Activated CD4-positive, alpha-beta T cell treated with anti-CD3 and anti-CD28 coated beads, Interleukin-2, amount 10 ng/mL, durations not matched to agents 24 days and 14 days (primary cell): ENCODE results near the gene GGACT. TPM values are rescaled to one million over a fixed set of nuclear protein-coding genes. Genes with fewer than 3 reads are reported as not detected.

Experiments
- DNase-seq: peaks from one replicate; pipeline ENCODE4 v3.0.0; 2022
- H3K27ac Mint-ChIP-seq: one replicate; pipeline ENCODE4 v1.8.0; 2022; ENCODE audit warnings: mild to moderate bottlenecking, mixed read lengths
- H3K27me3 Mint-ChIP-seq: one replicate; pipeline ENCODE4 v1.8.0; 2022; ENCODE audit warnings: mixed read lengths
- H3K36me3 Mint-ChIP-seq: one replicate; pipeline ENCODE4 v1.8.0; 2022; ENCODE audit warnings: low read depth, mild to moderate bottlenecking, mixed read lengths
- H3K4me1 Mint-ChIP-seq: one replicate; pipeline ENCODE4 v1.8.0; 2021; ENCODE audit warnings: mixed read lengths
- H3K4me3 Mint-ChIP-seq: one replicate; pipeline ENCODE4 v1.8.0; 2022; ENCODE audit warnings: mild to moderate bottlenecking, moderate library complexity, mixed read lengths
- H3K9me3 Mint-ChIP-seq: one replicate; pipeline ENCODE4 v1.8.0; 2021; ENCODE audit warnings: mixed read lengths
- intact Hi-C: fragments of 100-400 bp; cut with micrococcal nuclease; formaldehyde crosslinking; loops from one replicate; pipeline ENCODE4 v1.15.1; 2023
- total RNA-seq: library from RNA; stranded (reverse); gene quantifications from 2 replicates; pipeline ENCODE4 v1.2.3, GENCODE V29; 2022

The GGACT gene
- total RNA-seq, 1 donor from 2014 or later: 4.4 TPM

DNA sequence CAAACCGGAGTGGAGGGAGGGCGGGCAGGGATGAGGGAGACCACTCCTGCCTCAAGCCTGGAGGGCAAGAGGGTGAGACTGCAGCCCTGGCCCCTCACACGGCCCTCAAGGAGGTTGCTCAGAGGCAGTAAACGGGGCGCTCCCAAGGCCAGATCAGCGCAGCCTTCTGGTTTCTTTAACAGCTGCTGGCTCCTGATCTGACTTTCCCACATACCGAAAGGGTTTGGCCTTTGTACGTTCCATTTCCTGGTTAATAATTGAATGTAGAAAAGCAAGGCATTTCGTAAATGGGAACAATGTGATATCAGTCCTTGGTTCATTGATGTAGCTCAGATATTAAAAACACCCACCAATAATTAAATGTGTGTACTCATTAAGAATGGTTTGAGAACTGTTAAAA is 71.5 kb downstream of the GGACT start:
- Mint-ChIP-seq H3K9me3 (no peaks in the 10 kb centered on the region), H3K27me3 (peaks cover 6% of the 10 kb centered on the region), H3K27ac (no peak overlapping the region), H3K36me3 (no peaks in the 10 kb centered on the region), H3K4me1 (peaks cover 11% of the 10 kb centered on the region), H3K4me3 (no peak overlapping the region)
- no peak for DNase-seq
- intact Hi-C loops: no loop called here

DNA sequence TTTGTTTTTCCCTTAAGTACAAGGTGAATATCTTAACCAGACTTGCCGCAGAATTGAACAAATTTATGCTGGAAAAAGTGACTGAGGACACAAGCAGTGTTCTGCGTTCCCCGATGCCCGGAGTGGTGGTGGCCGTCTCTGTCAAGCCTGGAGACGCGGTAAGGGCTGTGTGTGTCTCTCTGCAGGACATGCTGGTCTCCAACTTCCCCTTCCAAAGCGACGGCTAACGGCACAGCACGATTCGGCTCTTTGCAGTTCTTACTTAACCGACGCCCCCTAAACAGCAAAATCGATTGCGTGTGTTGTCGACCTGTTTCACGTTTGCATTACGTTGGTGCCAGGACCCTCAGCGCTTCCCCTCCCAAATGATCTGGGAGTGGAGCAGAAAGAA is 73.2 kb downstream of the GGACT start:
- Mint-ChIP-seq H3K9me3 (no peaks in the 10 kb centered on the region), H3K4me3 (no peak overlapping the region), H3K27ac (no peak overlapping the region), H3K4me1 (peaks cover 14% of the 10 kb centered on the region), H3K36me3 (no peaks in the 10 kb centered on the region), H3K27me3 (peaks cover 6% of the 10 kb centered on the region)
- no peak for DNase-seq
- intact Hi-C loops: loop anchor here (2.0 kb wide), 4 partner anchors 121 to 859 kb away; no protein-coding TSS in a partner anchor

DNA sequence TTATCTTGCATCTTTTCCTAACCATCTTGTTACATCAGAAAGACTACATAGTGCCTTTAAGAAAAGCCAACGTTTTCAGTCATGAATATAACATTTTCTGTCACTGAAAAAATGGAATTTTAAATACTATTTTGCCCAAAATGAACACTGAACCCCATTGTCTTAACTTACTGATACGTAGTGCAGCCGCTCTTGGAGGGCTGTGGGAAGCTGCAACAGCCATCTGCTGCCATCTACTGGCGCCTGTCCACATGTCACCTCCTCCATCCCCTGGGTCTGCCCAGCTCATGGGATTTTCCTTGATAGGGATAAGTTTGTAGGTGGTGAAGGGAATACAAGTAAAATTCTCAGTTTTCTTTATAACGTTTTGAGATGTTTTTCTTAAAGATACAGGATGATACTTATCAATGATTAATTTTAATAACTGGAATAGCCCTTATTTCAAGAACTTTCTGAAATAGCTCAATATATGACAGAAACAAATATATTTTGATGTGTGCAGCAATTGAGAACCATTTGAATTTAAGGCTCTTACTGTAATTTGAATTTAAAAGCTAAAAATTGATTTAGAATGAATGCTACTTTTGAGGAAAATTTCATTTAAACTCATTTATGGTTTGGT is 73.7 kb downstream of the GGACT start:
- Mint-ChIP-seq H3K9me3 (no peaks in the 10 kb centered on the region), H3K27me3 (peaks cover 6% of the 10 kb centered on the region), H3K4me1 (peaks cover 14% of the 10 kb centered on the region), H3K36me3 (no peaks in the 10 kb centered on the region), H3K27ac (no peak overlapping the region), H3K4me3 (no peak overlapping the region)
- intact Hi-C loops: loop anchor here (1.0 to 5.0 kb wide), 6 partner anchors 120 to 858 kb away; no protein-coding TSS in a partner anchor
- peak; percentile 91 for DNase-seq

DNA sequence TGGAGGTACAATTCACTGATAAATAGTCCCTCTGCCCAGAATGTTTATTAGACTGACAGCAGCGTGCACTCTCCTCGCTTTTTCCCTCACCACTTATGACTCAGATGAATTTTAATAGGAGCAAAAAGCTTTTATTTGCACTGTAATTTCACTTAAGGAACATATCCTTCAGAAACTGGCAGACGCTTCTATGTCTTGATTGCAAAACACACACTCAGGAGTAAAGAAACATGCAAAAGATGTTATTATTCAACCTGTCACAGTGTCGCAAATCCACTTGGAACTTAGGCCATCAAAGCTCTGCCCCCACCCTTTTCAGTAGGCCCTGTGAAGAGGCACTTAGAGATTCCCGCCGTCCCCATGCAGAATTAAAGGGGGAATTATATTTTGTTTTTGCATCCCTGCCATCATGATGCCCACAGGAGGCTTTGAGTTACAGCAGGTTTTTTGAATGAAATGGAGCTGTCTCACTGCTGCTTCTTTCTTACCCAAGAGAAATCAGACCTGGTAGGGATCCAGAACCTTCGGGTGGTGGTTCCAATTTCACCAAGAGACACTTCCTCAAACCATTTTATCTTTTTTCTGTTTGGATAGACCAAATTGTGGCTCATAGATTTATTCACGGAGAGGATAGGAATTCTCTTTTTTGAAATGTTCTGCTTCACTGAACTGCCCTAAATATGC is 74.5 kb downstream of the GGACT start:
- Mint-ChIP-seq H3K4me1 (peaks cover 14% of the 10 kb centered on the region), H3K27me3 (peaks cover 9% of the 10 kb centered on the region), H3K27ac (no peak overlapping the region), H3K36me3 (no peaks in the 10 kb centered on the region), H3K4me3 (no peak overlapping the region), H3K9me3 (no peaks in the 10 kb centered on the region)
- no peak for DNase-seq
- intact Hi-C loops: loop anchor here (1.0 to 5.0 kb wide), 6 partner anchors 119 to 857 kb away; no protein-coding TSS in a partner anchor

DNA sequence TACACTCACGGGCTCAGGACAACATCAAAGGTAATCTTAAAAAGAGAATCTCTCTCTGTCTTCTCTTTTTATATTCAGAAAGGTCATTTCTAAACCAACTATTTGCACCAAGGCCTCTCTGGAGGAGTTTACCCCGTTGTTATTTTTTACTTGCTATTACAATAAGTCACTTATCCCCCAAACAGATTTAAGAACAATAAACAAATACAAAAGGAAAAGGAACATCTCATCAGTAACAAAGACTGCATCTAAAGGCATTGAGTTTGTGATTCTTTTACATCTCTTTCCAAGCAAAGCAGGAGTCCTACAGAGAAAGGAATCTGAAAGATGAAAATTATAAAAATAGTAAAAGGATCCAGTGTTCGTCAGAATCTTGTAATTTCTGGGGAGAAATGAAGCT is 75.4 kb downstream of the GGACT start:
- DNase-seq: no peak
- H3K27me3 Mint-ChIP-seq: peaks cover 8% of the 10 kb centered on the region
- intact Hi-C loops: loop anchor here (5.0 kb wide), 1 partner anchor 611 kb away; no protein-coding TSS in a partner anchor
- no peaks in the 10 kb centered on the region for H3K9me3 Mint-ChIP-seq
- no peaks in the 10 kb centered on the region for H3K36me3 Mint-ChIP-seq
- H3K4me3 Mint-ChIP-seq: no peak overlapping the region
- H3K27ac Mint-ChIP-seq: no peak overlapping the region
- H3K4me1 Mint-ChIP-seq: peaks cover 11% of the 10 kb centered on the region

DNA sequence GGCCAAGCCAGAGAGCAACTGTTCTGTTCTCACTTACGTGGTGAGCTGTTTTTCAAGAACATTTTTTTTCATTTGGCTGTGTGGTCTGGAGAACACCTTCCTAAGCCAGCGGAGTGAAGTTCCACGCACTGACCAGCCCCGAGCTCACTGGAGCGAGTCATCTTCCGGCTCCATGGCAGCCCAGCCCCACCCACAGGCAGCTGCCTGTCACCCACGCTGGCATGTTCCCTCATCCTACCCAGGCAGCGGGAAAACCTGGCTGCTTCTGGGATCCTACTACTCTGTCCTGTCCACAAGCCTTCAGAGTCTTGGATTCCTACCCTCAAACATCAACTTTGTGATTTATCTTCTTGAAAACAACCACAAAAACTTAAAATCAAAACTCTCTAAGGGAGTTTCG is 76.2 kb downstream of the GGACT start:
- no peak overlapping the region for H3K4me3 Mint-ChIP-seq
- H3K4me1 Mint-ChIP-seq: peaks cover 10% of the 10 kb centered on the region
- intact Hi-C loops: loop anchor here (5.0 kb wide), 1 partner anchor 610 kb away; no protein-coding TSS in a partner anchor
- peaks cover 8% of the 10 kb centered on the region for H3K27me3 Mint-ChIP-seq
- no peak for DNase-seq
- no peaks in the 10 kb centered on the region for H3K36me3 Mint-ChIP-seq
- H3K27ac Mint-ChIP-seq: no peak overlapping the region
- H3K9me3 Mint-ChIP-seq: no peaks in the 10 kb centered on the region

DNA sequence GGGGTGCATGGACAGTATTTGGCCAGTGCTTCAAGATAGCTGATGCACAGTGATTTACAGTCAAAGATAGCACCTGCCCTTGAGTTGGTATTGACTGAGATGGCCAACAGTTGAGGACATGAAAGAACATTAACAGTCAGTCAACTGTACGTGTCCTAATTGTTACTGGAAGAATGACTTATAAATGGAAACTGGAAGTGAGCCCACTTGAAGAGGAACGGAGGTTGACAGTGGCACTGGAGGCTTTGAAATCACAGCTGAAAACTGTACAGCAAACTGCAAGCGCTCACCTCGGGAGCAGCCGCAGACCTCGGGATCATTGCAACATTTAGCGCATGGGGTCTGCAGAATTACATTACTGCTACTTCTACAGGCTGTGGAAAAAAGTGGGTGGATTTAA is 77.1 kb downstream of the GGACT start:
- Mint-ChIP-seq H3K36me3 (no peaks in the 10 kb centered on the region), H3K4me1 (peaks cover 16% of the 10 kb centered on the region), H3K27ac (no peak overlapping the region), H3K9me3 (no peaks in the 10 kb centered on the region), H3K4me3 (no peak overlapping the region), H3K27me3 (peaks cover 8% of the 10 kb centered on the region)
- DNase-seq: no peak
- intact Hi-C loops: loop anchor here (5.0 kb wide), 1 partner anchor 609 kb away; no protein-coding TSS in a partner anchor

DNA sequence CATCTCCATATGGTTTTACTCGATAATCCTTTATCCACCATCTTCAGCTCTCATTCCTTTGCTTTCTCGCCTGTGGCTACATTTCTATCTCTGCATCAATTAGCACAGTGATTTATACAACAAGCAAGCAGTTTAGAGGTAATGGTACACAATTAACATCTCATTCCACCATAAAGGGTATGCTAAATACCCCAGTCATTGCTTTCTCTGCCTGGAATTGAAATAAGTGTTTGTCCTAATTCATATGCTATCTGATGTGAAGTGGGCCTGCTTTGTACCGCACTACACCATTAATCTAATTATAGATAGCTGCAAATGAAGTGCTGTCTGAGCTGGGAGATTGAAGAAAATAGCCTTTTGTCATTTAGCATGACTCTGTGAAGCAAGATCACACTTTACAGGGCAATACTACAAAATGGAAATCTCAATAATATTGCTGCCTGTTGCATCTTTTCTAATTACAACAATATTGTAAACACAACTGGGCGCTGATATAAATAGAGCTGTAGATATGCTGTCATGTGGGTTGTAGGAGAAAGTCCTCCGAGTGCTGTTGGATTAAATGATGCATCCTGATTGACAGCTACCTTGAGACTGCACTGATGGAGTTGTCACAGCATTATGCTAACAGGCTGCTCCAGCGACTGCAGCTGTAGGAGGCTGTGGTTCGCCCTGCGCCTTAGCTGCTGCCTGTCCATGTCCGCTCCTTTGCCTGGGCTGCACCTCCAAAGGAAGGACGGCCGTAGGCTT is 78.2 kb downstream of the GGACT start:
- DNase-seq: no peak
- Mint-ChIP-seq H3K4me3 (no peak overlapping the region), H3K27ac (no peak overlapping the region), H3K36me3 (no peaks in the 10 kb centered on the region), H3K4me1 (peaks cover 22% of the 10 kb centered on the region), H3K27me3 (peaks cover 8% of the 10 kb centered on the region), H3K9me3 (no peaks in the 10 kb centered on the region)
- intact Hi-C loops: loop anchor here (5.0 kb wide), 1 partner anchor 608 kb away; no protein-coding TSS in a partner anchor

DNA sequence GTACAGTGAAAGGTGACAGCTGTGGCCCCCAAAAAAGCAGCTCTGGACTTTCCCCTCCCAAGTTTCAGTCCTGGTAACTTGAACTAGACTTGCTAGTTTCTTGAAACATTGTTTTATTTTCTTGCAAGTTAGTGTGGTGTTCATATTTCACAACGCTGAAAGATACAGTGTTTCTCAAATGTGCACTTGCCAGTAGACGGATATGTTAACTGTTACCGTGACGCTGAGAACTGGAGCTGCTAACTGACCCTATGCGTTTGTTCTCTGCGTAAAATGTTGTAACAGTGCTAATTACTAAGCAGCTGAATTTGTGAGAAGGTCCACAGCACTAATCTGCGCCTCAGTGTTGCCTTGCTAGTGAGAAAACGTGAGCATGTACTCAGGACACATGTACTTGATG is 79.6 kb downstream of the GGACT start:
- Mint-ChIP-seq H3K27me3 (peaks cover 10% of the 10 kb centered on the region), H3K36me3 (no peaks in the 10 kb centered on the region), H3K27ac (no peak overlapping the region), H3K9me3 (no peaks in the 10 kb centered on the region), H3K4me1 (peaks cover 20% of the 10 kb centered on the region), H3K4me3 (no peak overlapping the region)
- intact Hi-C loops: loop anchor here (5.0 kb wide), 2 partner anchors 377 to 507 kb away; no protein-coding TSS in a partner anchor
- no peak for DNase-seq

DNA sequence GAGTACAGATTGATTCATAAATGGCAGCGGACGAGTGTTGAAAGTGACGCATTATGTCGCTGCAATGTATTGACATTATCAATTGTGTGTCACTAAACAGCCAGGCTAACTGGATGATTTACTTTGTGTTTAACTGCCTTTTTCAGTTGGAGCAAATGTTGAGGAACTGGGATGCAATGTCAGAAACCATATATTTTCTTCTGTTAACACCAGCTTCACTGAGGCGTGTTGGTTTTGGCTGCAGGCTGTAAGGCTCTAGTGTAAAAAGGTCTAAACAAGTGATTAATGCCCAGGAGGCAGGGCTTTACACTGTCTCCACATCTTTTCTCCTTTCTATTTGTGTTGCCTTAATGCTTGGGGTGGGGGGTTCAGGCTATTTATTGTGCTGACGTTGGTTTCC is 80.1 kb downstream of the GGACT start:
- H3K9me3 Mint-ChIP-seq: no peaks in the 10 kb centered on the region
- H3K36me3 Mint-ChIP-seq: no peaks in the 10 kb centered on the region
- peaks cover 20% of the 10 kb centered on the region for H3K4me1 Mint-ChIP-seq
- no peak for DNase-seq
- no peak overlapping the region for H3K4me3 Mint-ChIP-seq
- no peak overlapping the region for H3K27ac Mint-ChIP-seq
- intact Hi-C loops: loop anchor here (5.0 kb wide), 2 partner anchors 376 to 506 kb away; no protein-coding TSS in a partner anchor
- peaks cover 10% of the 10 kb centered on the region for H3K27me3 Mint-ChIP-seq

DNA sequence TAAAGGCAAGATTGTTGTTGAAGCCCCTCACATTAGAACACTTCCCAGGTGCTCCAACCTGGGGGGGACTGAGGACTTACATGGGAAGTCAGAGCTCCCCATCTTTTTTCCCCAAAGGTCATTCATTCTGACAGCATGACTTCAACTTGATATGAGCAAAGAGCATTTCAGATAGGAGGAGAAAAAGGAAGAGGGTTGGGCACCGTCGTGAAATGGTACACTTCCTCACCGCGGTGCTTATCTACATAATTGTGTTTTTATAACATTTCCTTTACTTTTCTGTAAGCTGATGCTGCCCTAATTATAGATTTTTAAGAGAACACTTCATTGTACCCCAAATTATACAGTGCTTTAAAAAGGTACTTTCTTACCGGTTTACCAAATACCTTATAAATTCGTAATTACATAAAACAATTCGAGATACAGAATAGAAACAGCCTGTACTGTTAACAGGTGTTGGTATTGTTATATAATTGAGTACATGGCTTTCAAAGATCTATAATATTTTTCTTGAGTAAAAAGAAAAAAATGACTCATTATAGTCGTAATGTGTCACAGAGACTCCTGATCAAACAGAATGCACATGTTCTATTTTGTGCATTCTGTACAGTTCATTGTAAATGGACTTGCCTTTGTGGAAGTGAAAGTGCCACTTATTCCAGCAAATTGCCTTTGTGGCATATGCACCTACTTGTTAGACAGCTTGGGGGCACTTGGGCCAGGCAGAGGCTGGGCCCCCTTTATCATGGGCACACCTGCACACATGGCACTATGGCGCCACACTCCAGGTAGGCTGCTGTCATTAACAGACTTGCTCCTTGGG is 81.8 kb downstream of the GGACT start:
- Mint-ChIP-seq H3K4me1 (peaks cover 20% of the 10 kb centered on the region), H3K36me3 (no peaks in the 10 kb centered on the region)

DNA sequence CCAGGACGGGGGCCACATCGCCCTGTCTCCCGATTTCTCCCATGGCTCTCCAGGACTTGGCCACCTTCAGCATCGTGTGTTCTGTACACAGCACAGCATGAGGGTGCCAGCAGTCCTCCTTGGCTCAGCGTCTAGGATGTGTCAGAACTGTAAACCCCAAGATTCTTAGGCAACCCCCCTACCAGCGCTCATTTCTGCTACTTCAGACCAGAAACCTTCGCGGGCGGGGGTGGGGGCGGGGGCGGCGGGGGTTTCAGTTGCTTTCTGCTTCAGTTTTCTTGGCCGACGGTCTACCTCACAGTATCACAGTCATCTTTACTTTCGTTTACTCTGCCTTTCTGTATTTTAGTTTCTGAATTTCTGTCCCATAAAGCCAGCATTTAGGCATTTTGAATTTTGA is 82.4 kb downstream of the GGACT start:
- intact Hi-C loops: loop anchor here (2.0 to 5.0 kb wide), 5 partner anchors 35 to 849 kb away; no protein-coding TSS in a partner anchor

More for the DNA sequence above, 81.8 kb downstream of the GGACT start:
- intact Hi-C loops: loop anchor here (1.0 to 5.0 kb wide), 6 partner anchors 36 to 850 kb away; no protein-coding TSS in a partner anchor
- H3K4me3 Mint-ChIP-seq: peak overlapping the region; percentile 77
- H3K9me3 Mint-ChIP-seq: no peaks in the 10 kb centered on the region
- no peak for DNase-seq
- peaks cover 13% of the 10 kb centered on the region for H3K27me3 Mint-ChIP-seq
- H3K27ac Mint-ChIP-seq: peak overlapping the region; percentile 85

DNA sequence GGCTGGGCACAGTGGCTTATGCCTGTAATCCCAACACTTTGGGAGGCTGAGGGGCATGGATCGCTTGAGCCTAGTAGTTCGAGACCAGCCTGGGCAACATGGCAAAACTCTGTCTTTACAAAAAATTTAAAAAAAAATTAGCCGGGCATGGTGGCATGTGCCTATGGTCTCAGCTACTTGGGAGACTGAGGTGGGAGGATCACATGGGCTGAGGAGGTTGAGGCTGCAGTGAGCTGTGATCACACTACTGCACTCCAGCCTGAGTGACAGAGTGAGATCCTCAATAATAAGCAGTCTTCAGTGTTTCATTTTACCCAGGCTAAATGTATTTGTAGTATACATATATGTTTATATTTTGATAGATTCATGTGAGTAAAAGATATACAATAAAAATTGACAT is 85.0 kb downstream of the GGACT start:
- no peaks in the 10 kb centered on the region for H3K9me3 Mint-ChIP-seq
- no peak for DNase-seq
- H3K27me3 Mint-ChIP-seq: peaks cover 8% of the 10 kb centered on the region
- no peaks in the 10 kb centered on the region for H3K36me3 Mint-ChIP-seq
- peaks cover 18% of the 10 kb centered on the region for H3K4me1 Mint-ChIP-seq
- no peak overlapping the region for H3K4me3 Mint-ChIP-seq
- intact Hi-C loops: no loop called here
- no peak overlapping the region for H3K27ac Mint-ChIP-seq

More for the DNA sequence above, 82.4 kb downstream of the GGACT start:
- Mint-ChIP-seq H3K36me3 (no peaks in the 10 kb centered on the region), H3K4me3 (peak overlapping the region; percentile 77), H3K9me3 (no peaks in the 10 kb centered on the region), H3K27ac (peak overlapping the region; percentile 85), H3K4me1 (peaks cover 18% of the 10 kb centered on the region), H3K27me3 (peaks cover 13% of the 10 kb centered on the region)
- DNase-seq: peak; percentile 65
